Activated CD8-positive, alpha-beta memory T cell treated with anti-CD3 and anti-CD28 coated beads for 4 hours (primary cell): ENCODE results near the gene RNGTT.
A peak's percentile ranks its signal among the peaks of the same experiment; 100 is the strongest.
"Not testable (repeated sequence)": the region's sequence is repeated elsewhere in the genome, so short reads cannot be mapped to it uniquely, and the experiment has no call there.

Experiments
- DNase-seq, 2 donors: peaks; one replicate each; pipeline ENCODE4 v3.0.0-alpha.2; 2020; ENCODE audit warnings: low read depth in 2 of 2

Gene RNGTT

GRCh38 chr6:88810701-88811100 is 152.7 kb downstream of the RNGTT start:
- no peak for DNase-seq

GRCh38 chr6:88810089-88810488 is 153.3 kb downstream of the RNGTT start:
- DNase-seq, result no peak

GRCh38 chr6:88808381-88808780 is 155.0 kb downstream of the RNGTT start:
- no peak for DNase-seq

GRCh38 chr6:88807622-88808021 is 155.8 kb downstream of the RNGTT start:
- no peak for DNase-seq

GRCh38 chr6:88806728-88807127 is 156.7 kb downstream of the RNGTT start:
- no peak for DNase-seq

- no peak for DNase-seq
Observed at GRCh38 chr6:88804701-88805100, 158.7 kb downstream of the RNGTT start.

GRCh38 chr6:88785478-88785877 is 177.9 kb downstream of the RNGTT start:
- no peak for DNase-seq

GRCh38 chr6:88780714-88781389 is 182.6 kb downstream of the RNGTT start:
- DNase-seq, result peak; percentile 19 to 21

GRCh38 chr6:88775866-88776571 is 187.4 kb downstream of the RNGTT start:
- no peak for DNase-seq

GRCh38 chr6:88768114-88768513 is 195.3 kb downstream of the RNGTT start:
- DNase-seq, result not testable (repeated sequence)

GRCh38 chr6:88764081-88764480 is 199.3 kb downstream of the RNGTT start:
- DNase-seq, result no peak

- DNase-seq, result no peak
Observed at GRCh38 chr6:88763160-88763559, 200.3 kb downstream of the RNGTT start.

- no peak for DNase-seq
Observed at GRCh38 chr6:88761237-88762031, 202.0 kb downstream of the RNGTT start.

- DNase-seq, result no peak
Observed at GRCh38 chr6:88760091-88760490, 203.3 kb downstream of the RNGTT start.

GRCh38 chr6:88750936-88751335 is 212.5 kb downstream of the RNGTT start:
- no peak for DNase-seq

GRCh38 chr6:88749849-88750248 is 213.6 kb downstream of the RNGTT start:
- DNase-seq, result no peak

- DNase-seq, result no peak
Observed at GRCh38 chr6:88748141-88748540, 215.3 kb downstream of the RNGTT start.

- DNase-seq, result no peak
Observed at GRCh38 chr6:88741939-88742338, 221.5 kb downstream of the RNGTT start.

GRCh38 chr6:88741071-88741470 is 222.3 kb downstream of the RNGTT start:
- no peak for DNase-seq

- no peak for DNase-seq
Observed at GRCh38 chr6:88734544-88734943, 228.9 kb downstream of the RNGTT start.

- no peak for DNase-seq
Observed at GRCh38 chr6:88730611-88731011, 232.8 kb downstream of the RNGTT start.

- no peak for DNase-seq
Observed at GRCh38 chr6:88728756-88729155, 234.7 kb downstream of the RNGTT start.

- DNase-seq, result not testable (repeated sequence)
Observed at GRCh38 chr6:88726409-88726808, 237.0 kb downstream of the RNGTT start.
